Activated CD4-positive, alpha-beta T cell treated with anti-CD3 and anti-CD28 coated beads for 24 hours (primary cell): ENCODE data around the gene ELF1.
"Not testable (repeated sequence)": the region's sequence is repeated elsewhere in the genome, so short reads cannot be mapped to it uniquely, and the experiment has no call there.

Experiments used
- DNase-seq, 2 donors: peaks; one replicate each; pipeline ENCODE4 v3.0.0-alpha.2; 2020; ENCODE audit warnings: low read depth in 2 of 2

ELF1 gene

GRCh38 chr13:40982772-40983171, 36.3 kb downstream of the ELF1 start:
- DNase-seq: no peak

DNA sequence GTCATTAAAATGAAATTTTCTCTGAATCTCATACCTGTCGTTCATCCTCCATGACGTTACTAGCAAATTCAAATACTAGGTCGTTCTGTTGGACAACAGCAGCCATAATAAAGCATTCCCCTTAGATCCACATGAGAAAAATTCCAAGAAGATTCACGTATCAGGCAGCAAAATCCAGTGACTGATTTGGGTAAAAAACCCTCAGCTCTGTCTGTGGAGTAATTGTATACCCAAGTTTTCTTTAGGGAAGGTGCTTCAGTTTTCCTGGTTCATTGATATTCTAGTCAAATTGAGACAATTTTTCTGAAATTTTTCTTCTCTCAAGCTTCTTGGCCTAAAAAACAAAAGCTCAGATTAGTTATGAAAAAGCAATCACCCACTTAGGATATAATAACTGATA, 37.2 kb downstream of the ELF1 start:
- DNase-seq: no peak

- no peak for DNase-seq
These were observed 37.8 kb downstream of the ELF1 start for GRCh38 chr13:40981361-40981760.

DNA sequence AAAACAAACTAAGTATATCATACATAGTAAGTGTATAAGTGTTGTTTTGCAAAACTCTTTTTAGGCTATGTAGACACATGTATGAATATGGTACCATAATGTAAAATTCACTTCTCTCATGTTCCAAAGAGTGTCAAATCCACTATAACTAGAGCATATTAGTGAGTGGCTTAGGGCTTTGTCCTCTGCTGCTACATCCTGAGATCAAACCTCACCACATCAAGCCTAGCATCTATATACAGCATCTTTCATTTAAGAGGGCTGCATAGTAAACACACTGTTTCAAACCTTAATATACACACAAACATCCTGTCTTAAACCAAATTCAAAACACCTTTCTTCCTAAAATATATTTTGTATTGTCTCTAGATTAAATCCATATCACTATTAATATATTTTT, 38.7 kb downstream of the ELF1 start:
- DNase-seq: no peak

- DNase-seq: no peak
These were observed 39.9 kb downstream of the ELF1 start for GRCh38 chr13:40979232-40979631.

DNA sequence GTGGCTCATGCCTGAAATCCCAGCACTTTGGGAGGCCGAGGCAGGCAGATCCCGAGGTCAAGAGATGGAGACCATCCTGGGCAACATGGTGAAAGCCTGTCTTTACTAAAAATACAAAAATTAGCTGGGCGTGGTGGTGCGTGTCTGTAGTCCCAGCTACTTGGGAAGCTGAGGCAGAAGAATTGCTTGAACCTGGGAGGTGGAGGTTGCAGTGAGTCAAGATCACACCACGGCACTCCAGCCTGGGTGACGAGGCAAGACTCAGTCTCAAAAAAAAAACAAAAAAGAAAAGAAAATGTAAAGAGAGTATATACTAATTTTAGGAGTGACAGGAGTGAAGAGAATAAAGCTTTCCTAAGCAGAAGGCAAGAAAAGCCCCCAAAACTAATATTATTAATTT, 41.0 kb downstream of the ELF1 start:
- DNase-seq: not testable (repeated sequence)

DNA sequence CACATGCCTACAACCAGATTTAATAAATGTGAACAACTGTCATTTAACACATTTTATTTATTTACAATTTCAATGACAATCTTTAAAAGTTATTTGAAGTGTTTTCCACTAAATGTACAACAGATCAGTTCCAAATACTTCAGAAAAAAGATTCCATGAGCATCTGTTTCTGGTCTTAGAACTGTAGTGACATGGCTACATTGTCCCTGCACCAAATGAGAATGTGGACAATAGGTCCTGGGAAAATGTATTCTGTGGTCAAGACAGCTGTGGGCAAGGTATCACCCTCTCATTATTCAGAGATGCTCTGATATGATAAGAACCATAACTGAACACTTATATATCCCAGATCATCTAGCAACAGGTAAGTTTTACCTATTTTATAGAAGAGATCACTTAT, 43.7 kb downstream of the ELF1 start:
- DNase-seq: no peak

DNA sequence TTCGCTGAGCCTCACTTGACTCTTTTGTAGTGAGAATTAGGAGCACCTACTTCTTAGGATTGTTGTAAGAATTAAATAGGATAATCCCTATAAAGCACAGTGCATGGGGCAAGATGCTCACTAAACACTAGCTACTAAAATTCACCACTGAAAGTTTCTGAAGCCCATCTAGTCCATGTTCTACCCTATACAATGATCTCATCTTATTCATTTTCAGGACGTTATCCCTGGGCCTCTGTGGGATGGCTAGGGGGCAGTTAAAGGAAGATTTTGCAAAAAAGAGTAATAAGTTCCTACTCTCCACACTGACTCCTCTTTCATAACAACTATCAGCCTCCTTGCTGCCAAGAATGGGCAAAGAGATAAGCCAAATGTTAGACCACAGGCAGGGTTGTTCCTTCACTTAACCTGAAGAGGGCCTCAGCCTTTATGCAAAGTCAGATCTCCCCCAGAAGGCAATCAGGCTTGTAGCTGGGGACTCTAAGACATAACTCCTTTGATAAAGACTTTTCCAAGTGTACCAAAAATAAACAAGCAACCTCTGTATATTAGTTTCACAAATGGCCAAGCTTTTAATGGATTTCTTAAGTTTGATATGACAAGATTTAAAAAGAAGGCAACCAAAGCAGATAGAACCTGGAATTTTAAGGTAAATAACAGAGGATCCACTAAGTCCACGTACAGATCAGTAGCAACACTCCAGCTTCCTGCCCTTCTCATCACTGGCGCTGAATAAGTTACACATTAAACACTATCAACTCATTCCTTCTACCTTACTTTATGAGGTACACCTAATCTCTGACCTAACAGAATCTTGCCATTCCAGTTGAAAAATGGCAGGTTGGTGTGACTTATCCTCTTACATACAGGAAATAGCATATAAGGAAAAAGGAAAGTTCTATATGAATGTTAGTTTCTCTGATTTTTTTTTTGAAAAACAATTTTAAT, 44.4 kb downstream of the ELF1 start:
- no peak for DNase-seq

- no peak for DNase-seq
These were observed 45.7 kb downstream of the ELF1 start for GRCh38 chr13:40973409-40973808.

DNA sequence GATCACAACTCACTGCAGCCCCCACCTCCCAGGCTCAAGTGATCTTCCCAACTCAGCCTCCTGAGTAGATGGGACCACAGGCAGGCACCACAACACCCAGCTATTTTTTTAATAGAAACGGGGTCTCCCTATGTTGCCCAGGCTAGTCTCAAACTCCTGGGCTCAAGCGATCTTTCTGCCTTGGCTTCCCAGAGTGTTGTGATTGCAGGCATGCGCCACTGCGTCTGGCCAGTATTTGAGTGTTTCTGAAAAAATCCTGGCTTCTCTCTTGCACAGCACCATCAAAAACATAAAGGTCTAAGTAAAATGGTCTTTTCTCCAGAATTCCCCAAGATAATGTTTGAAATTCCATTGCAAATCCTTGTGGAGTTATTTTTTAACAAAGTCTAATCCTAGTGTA, 47.8 kb downstream of the ELF1 start:
- no peak for DNase-seq

DNA sequence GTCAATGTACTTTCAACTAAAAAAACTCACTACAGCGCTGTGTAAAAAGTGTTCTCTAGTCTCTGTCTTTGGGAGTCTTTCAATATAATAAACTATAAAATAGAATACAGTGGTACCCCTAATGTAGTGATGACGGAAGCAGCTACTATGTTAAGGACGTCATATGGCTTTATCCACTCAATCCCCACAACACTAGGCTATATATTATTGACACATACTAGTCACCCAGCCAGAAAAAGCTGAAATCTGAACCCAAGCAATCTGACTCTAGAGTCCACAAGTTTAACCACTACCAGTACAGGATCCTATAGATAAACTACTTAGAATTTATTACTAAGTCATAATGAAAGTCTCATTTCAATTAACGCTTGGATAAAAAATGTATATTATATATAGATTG, 48.3 kb downstream of the ELF1 start:
- DNase-seq: no peak

- no peak for DNase-seq
These were observed 49.8 kb downstream of the ELF1 start for GRCh38 chr13:40969169-40969901.

DNA sequence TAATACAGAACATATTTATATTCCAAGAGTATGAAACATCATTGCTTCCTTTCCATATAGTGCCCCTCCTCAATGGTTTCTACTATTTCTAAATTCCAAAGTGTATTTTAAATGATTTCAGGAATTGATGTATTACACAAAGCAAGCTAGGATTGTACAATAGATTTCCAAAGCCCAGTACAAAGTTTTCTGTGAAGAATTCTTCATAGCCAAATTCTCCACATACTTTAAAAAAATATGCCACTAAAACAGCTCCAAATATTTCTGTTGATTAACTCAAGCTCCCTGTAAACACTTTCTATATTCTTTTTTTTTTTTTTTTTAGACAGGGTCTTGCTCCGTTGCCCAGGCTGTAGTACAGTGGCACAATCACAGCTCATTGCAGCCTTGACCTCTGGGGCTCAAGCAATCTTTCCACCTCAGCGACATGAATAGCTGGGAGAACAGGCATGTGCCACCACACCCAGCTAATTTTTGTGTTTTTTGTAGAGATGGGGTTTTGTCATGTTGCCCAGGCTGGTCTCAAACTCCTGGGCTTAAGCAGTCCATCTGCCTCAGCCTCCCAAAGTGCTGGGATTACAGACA, 50.6 kb downstream of the ELF1 start:
- DNase-seq: no peak

DNA sequence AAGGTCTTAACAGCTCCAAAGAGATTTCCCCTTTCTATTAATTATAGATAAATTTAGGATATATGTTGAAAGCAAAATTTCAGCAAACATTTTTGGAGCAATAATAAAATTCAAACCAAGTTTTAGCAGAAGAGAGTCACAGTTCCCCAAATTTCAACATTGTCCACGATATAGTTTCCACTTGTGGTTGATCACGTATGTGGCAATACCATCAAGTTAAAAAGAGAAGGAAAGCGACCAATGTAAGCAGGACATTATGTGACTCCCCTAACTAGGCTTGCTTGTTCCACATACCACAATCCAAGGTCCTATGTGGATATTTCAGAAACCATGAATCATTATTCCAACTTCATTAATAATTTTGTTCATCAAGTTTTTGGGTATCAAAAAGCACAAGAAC, 52.8 kb downstream of the ELF1 start:
- DNase-seq: no peak

DNA sequence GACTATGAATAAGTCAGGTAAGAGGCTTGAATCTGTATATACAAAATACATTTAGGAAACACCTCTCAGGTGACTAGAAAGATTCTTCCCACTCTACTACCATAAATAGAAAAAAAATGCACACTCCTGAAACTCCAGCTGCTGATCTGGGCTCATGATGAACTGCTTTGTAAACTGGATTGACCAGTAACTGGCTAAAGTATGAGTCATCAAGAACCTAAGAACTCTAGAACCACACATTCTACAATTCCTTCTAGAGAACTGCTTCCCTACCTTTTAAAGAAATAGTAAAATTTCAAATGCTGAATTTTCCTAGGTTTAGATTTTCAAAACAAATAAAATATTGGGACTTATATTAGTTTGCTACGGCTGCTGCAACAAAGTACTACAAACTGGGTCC, 55.2 kb downstream of the ELF1 start:
- DNase-seq: no peak

GRCh38 chr13:40961826-40962225, 57.3 kb downstream of the ELF1 start:
- DNase-seq: no peak

DNA sequence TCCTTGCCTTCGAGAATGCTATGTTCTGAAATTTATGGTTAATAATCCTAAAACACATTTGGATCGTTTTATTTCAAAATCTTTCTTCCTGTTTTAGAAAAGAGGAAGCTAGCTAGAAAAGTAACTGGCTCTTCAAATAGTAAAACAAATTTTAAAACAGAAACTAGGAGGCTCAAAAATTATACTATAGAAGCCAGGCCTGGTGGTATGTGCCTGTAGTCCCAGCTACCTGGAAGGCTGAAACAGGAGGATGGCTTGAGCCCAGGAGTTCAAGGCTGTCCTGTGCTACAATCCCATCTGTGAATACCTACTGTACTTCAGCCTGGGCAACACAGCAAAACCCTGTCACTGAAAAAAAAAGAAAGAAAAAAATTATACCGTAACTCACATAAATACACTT, 57.9 kb downstream of the ELF1 start:
- DNase-seq: no peak

GRCh38 chr13:40960716-40961115, 58.4 kb downstream of the ELF1 start:
- DNase-seq: no peak

GRCh38 chr13:40958655-40959054, 60.5 kb downstream of the ELF1 start:
- no peak for DNase-seq

GRCh38 chr13:40946485-40946884, 72.6 kb downstream of the ELF1 start:
- DNase-seq: no peak

GRCh38 chr13:40943073-40943472, 76.0 kb downstream of the ELF1 start:
- no peak for DNase-seq

DNA sequence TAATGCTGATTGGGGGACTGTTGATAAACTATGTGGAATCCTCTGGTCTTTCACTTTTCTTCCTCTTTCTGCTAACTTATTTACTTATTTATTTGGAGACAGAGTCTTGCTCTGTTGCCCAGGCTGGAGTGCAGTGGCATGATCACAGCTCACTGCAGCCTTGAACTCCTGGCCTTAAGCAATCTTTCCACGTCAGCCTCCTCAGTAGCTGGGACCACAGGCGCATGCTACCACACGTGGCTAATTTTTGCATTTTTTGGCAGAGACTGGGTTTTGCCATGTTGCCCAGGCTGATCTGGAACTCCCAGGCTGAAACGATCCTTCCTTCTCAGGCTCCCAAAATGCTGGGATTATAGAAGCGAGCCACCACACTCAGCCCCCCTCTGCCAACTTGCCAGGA, 77.5 kb downstream of the ELF1 start:
- no peak for DNase-seq

GRCh38 chr13:40940841-40941240, 78.3 kb downstream of the ELF1 start:
- DNase-seq: no peak
